Breast epithelium (tissue), 3 donors: ENCODE data around the gene UTP18.

Experiments used
- CTCF ChIP-seq, 3 donors: fragments of 450-650 bp; IDR thresholded peaks; one replicate each; pipeline ENCODE4 v1.5.1; 2016 to 2017; ENCODE audit warnings: antibody characterized with exemption in 3 of 3, mild to moderate bottlenecking in 3 of 3, moderate library complexity in 3 of 3
- POLR2A ChIP-seq: fragments of 450-650 bp; IDR thresholded peaks from one replicate; pipeline ENCODE4 v1.6.1; 2016; ENCODE audit warnings: antibody characterized with exemption, mild to moderate bottlenecking, moderate library complexity

- TF ChIP-seq CTCF (IDR thresholded peaks at IDR 0.05) (no peak), POLR2A (no peak)
Observed at GRCh38 chr17:51272812-51273211, 12.5 kb downstream of the UTP18 start.
